ENCODE data around the gene LRRC4C. TPM values are rescaled to one million over a fixed set of nuclear protein-coding genes. Genes with fewer than 3 reads are reported as not detected.

LRRC4C gene
- total RNA-seq, 6 experiments from 2014 or later = 0.25 to 0.43 (median 0.27) TPM

- TF ChIP-seq POLR2A (IDR thresholded peaks at IDR 0.05) (no peak), CTCF (IDR thresholded peaks at IDR 0.05) (no peak)
- Histone ChIP-seq H3K4me3 (no peak overlapping the region), H3K27me3 (no peaks in the 10 kb centered on the region), H3K4me1 (peaks cover 0 to 42% (median 10%) of the 10 kb centered on the region in 4 donors), H3K36me3 (no peaks in the 10 kb centered on the region), H3K9me3 (no peaks in the 10 kb centered on the region), H3K27ac (no peak overlapping the region)
- 73% methylated on average over 1 of the region's 1 CpG for WGBS (ENCODE audit: insufficient coverage, low coverage, low lambda C conversion rate, missing lambda C conversion rate)
- intact Hi-C loops (cut with DNase I) = no loop called here
- no peak for DNase-seq
- no peak for ATAC-seq
Measured at GRCh38 chr11:40384991-40385390, 1074.5 kb downstream of the LRRC4C start.

- no peak overlapping the region for H3K4me3 ChIP-seq
- H3K9me3 ChIP-seq = no peaks in the 10 kb centered on the region
- no peak for TF ChIP-seq CTCF (IDR thresholded peaks at IDR 0.05)
- TF ChIP-seq POLR2A (IDR thresholded peaks at IDR 0.05) = no peak
- ATAC-seq (peak; percentile 78 to 90 (median 88)), DNase-seq (no peak)
- H3K27ac ChIP-seq = peak overlapping the region in 1 of 3 donors; percentile 45
- peaks cover 0 to 10% (median 4%) of the 10 kb centered on the region in 4 donors for H3K4me1 ChIP-seq
- no peaks in the 10 kb centered on the region for H3K36me3 ChIP-seq
- intact Hi-C loops (cut with DNase I) = no loop called here
- WGBS (ENCODE audit: insufficient coverage, low coverage, low lambda C conversion rate, missing lambda C conversion rate) = 15% methylated on average over 3 of the region's 3 CpGs
- H3K27me3 ChIP-seq = no peaks in the 10 kb centered on the region
Measured at GRCh38 chr11:40381481-40381880, 1078.0 kb downstream of the LRRC4C start.

- no peaks in the 10 kb centered on the region for H3K9me3 ChIP-seq
- no peak overlapping the region for H3K4me3 ChIP-seq
- H3K27me3 ChIP-seq = no peaks in the 10 kb centered on the region
- H3K36me3 ChIP-seq = no peaks in the 10 kb centered on the region
- DNase-seq (no peak), ATAC-seq (peak in 3 of 4 donors; percentile 22 to 33 (median 32))
- no peak overlapping the region for H3K27ac ChIP-seq
- 71% methylated on average over 5 of the region's 5 CpGs for WGBS (ENCODE audit: insufficient coverage, low coverage, low lambda C conversion rate, missing lambda C conversion rate)
- intact Hi-C loops (cut with DNase I) = no loop called here
- peaks cover 0 to 8% (median 2%) of the 10 kb centered on the region in 4 donors for H3K4me1 ChIP-seq
- TF ChIP-seq CTCF (IDR thresholded peaks at IDR 0.05) = no peak
- TF ChIP-seq POLR2A (IDR thresholded peaks at IDR 0.05) = no peak
Measured at GRCh38 chr11:40380835-40381234, 1078.6 kb downstream of the LRRC4C start.

GRCh38 chr11:40376331-40376730 lies 1083.1 kb downstream of the LRRC4C start:
- WGBS (ENCODE audit: insufficient coverage, low coverage, low lambda C conversion rate, missing lambda C conversion rate) = 97% methylated on average over 3 of the region's 3 CpGs
- Histone ChIP-seq H3K4me1 (peaks cover 0 to 20% (median 5%) of the 10 kb centered on the region in 4 donors), H3K9me3 (no peaks in the 10 kb centered on the region), H3K4me3 (no peak overlapping the region), H3K27ac (no peak overlapping the region), H3K36me3 (no peaks in the 10 kb centered on the region), H3K27me3 (no peaks in the 10 kb centered on the region)
- ATAC-seq = no peak
- TF ChIP-seq CTCF (IDR thresholded peaks at IDR 0.05) (no peak), POLR2A (IDR thresholded peaks at IDR 0.05) (no peak)
- intact Hi-C loops (cut with DNase I) = no loop called here
- DNase-seq = no peak
